DOHH2 (cell line): ENCODE measurements around the gene TRPC4AP.

Source experiments
- H3F3A ChIP-seq: fragments of 200-600 bp; sonication (generic), shearing (Covaris generic); 2 replicates; pipeline ENCODE4 v1.6.0; 2016; ENCODE audit warnings: antibody characterized with exemption, mild to moderate bottlenecking; ENCODE audit not compliant: control insufficient read depth, insufficient read depth
- H3K27ac ChIP-seq: fragments of 200-600 bp; sonication (generic); 2 replicates; pipeline ENCODE4 v1.5.1; 2014; ENCODE audit warnings: low read depth, mild to moderate bottlenecking, low read length, moderate library complexity
- H3K27me3 ChIP-seq: fragments of 200-600 bp; sonication (generic); 2 replicates; pipeline ENCODE4 v1.6.1; 2014; ENCODE audit warnings: mild to moderate bottlenecking, low read length, mixed read lengths; ENCODE audit not compliant: control insufficient read depth
- H3K36me3 ChIP-seq: fragments of 200-600 bp; sonication (generic); 2 replicates; pipeline ENCODE4 v1.6.1; 2014; ENCODE audit warnings: mild to moderate bottlenecking, low read length, moderate library complexity, mixed read lengths; ENCODE audit not compliant: control insufficient read depth
- H3K4me1 ChIP-seq: fragments of 200-600 bp; sonication (generic); 2 replicates; pipeline ENCODE4 v1.6.1; 2014; ENCODE audit warnings: mild to moderate bottlenecking, low read length, mixed read lengths; ENCODE audit not compliant: control insufficient read depth
- H3K4me2 ChIP-seq: fragments of 200-600 bp; sonication (generic); 2 replicates; pipeline ENCODE4 v1.6.0; 2014; ENCODE audit warnings: mild to moderate bottlenecking, low read length, moderate library complexity
- H3K4me3 ChIP-seq: fragments of 200-600 bp; sonication (generic); 2 replicates; pipeline ENCODE4 v1.5.1; 2014; ENCODE audit warnings: mild to moderate bottlenecking, low read length, mixed read lengths
- H3K79me2 ChIP-seq: fragments of 200-600 bp; sonication (generic); 2 replicates; pipeline ENCODE4 v1.6.1; 2014; ENCODE audit warnings: mild to moderate bottlenecking, low read length, mixed read lengths; ENCODE audit not compliant: control insufficient read depth
- H3K9me2 ChIP-seq: fragments of 200-600 bp; sonication (generic); replicated peaks from 2 replicates; pipeline ENCODE4 v1.6.1; 2014; ENCODE audit warnings: mild to moderate bottlenecking, low read length, mixed read lengths; ENCODE audit not compliant: control insufficient read depth
- H3K9me3 ChIP-seq: fragments of 200-600 bp; sonication (generic); 2 replicates; pipeline ENCODE4 v1.6.1; 2014; ENCODE audit warnings: antibody characterized with exemption, low read length, mixed read lengths; ENCODE audit not compliant: control insufficient read depth, insufficient read depth
- H4K20me1 ChIP-seq: fragments of 200-600 bp; sonication (generic); 2 replicates; pipeline ENCODE4 v1.6.0; 2014; ENCODE audit warnings: low read depth, mild to moderate bottlenecking, antibody characterized with exemption, low read length, moderate library complexity; ENCODE audit not compliant: control insufficient read depth, insufficient read depth
- CTCF ChIP-seq: fragments of 200-600 bp; sonication (generic); IDR thresholded peaks from one replicate; pipeline ENCODE4 v1.5.1; 2014; ENCODE audit warnings: antibody characterized with exemption, mild to moderate bottlenecking, low read depth, low read length; ENCODE audit not compliant: poor library complexity, severe bottlenecking
- EZH2phosphoT487 ChIP-seq: fragments of 200-600 bp; sonication (generic); IDR thresholded peaks from 2 replicates; pipeline ENCODE4 v1.6.1; 2017; ENCODE audit warnings: borderline replicate concordance, mild to moderate bottlenecking, antibody characterized with exemption, low read length, moderate library complexity, mixed read lengths

Gene TRPC4AP

GRCh38 chr20:35121186-35121585, 28.6 kb upstream of the TRPC4AP start:
- H3K9me3 ChIP-seq = no peaks in the 10 kb centered on the region
- no peak overlapping the region for H3K4me3 ChIP-seq
- H3K4me2 ChIP-seq = no peak overlapping the region
- no peak overlapping the region for H3K27ac ChIP-seq
- no peaks in the 10 kb centered on the region for H3K27me3 ChIP-seq
- peaks cover 17% of the 10 kb centered on the region for H3K36me3 ChIP-seq
- H4K20me1 ChIP-seq = no peaks in the 10 kb centered on the region
- TF ChIP-seq CTCF (no peak), EZH2phosphoT487 (no peak)
- H3K9me2 ChIP-seq = no peaks in the 10 kb centered on the region
- no peaks in the 10 kb centered on the region for H3F3A ChIP-seq
- H3K79me2 ChIP-seq = no peaks in the 10 kb centered on the region
- H3K4me1 ChIP-seq = no peaks in the 10 kb centered on the region

- Histone ChIP-seq H3K4me1 (no peaks in the 10 kb centered on the region), H4K20me1 (no peaks in the 10 kb centered on the region), H3K36me3 (peaks cover 21% of the 10 kb centered on the region), H3K9me2 (no peaks in the 10 kb centered on the region), H3K27me3 (no peaks in the 10 kb centered on the region), H3K27ac (no peak overlapping the region), H3K4me3 (no peak overlapping the region), H3F3A (no peaks in the 10 kb centered on the region), H3K9me3 (no peaks in the 10 kb centered on the region), H3K79me2 (no peaks in the 10 kb centered on the region), H3K4me2 (no peak overlapping the region)
- TF ChIP-seq CTCF (no peak), EZH2phosphoT487 (no peak)
Measured at GRCh38 chr20:35120012-35120701, 27.6 kb upstream of the TRPC4AP start.

GRCh38 chr20:35117629-35118028, 25.0 kb upstream of the TRPC4AP start:
- Histone ChIP-seq H3K27me3 (no peaks in the 10 kb centered on the region), H3K4me2 (no peak overlapping the region), H3K9me3 (no peaks in the 10 kb centered on the region), H3K27ac (no peak overlapping the region), H3K4me3 (no peak overlapping the region), H4K20me1 (no peaks in the 10 kb centered on the region), H3K9me2 (no peaks in the 10 kb centered on the region), H3K79me2 (no peaks in the 10 kb centered on the region), H3K4me1 (no peaks in the 10 kb centered on the region), H3K36me3 (peaks cover 10% of the 10 kb centered on the region; the same call in 1 of the 2 replicates), H3F3A (no peaks in the 10 kb centered on the region)
- no peak for TF ChIP-seq EZH2phosphoT487
- no peak for TF ChIP-seq CTCF
